Measurements from ENCODE around the gene AP2A1.
"Not testable (repeated sequence)": the region's sequence is repeated elsewhere in the genome, so short reads cannot be mapped to it uniquely, and the experiment has no call there.

Gene AP2A1

DNA sequence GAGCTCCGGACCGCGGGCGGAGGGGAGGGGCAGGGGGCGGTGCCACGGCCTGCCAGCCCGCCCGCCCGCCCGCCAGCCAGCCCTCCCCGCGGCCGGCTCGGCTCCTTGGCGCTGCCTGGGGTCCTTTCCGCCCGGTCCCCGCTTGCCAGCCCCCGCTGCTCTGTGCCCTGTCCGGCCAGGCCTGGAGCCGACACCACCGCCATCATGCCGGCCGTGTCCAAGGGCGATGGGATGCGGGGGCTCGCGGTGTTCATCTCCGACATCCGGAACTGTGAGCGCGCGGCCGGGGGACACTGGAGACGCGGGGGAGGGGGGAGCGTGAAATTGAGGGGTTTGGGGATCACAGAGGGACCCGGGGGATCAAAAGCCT is at the start of gene AP2A1:
Gene AP2A1 (plus strand): TSS at position 72 of the 370 bp plus-strand sequence. CDS start 133 bp downstream, at position 205.
- DNase-seq, result no peak

- DNase-seq, result no peak
Observed at GRCh38 chr19:49718511-49718910, 48.3 kb upstream of the AP2A1 start.

GRCh38 chr19:49718991-49719390 is 47.8 kb upstream of the AP2A1 start:
- DNase-seq, result no peak

GRCh38 chr19:49719420-49719819 is 47.4 kb upstream of the AP2A1 start:
- DNase-seq, result not testable (repeated sequence)

- no peak for DNase-seq
Observed at GRCh38 chr19:49727217-49728030, 39.4 kb upstream of the AP2A1 start.

- DNase-seq, result no peak
Observed at GRCh38 chr19:49730166-49730565, 36.6 kb upstream of the AP2A1 start.

GRCh38 chr19:49738268-49738667 is 28.5 kb upstream of the AP2A1 start:
- no peak for DNase-seq

DNA sequence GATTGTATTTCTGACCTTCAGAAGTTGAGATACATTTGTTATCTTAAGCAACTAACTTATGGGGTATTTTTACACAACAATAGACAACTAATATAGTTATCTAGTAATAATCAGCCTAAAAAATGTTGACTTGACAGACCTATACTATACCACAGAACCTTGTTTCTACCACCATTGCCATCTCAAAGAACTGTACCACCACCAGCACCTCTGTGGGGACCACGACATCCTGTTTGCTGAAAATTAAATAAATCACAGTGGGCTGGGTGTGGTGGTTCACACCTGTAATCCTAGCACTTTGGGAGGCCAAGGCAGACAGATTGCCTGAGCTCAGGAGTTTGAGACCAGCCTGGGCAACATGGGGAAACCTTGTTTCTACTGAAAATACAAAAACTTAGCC is 27.7 kb upstream of the AP2A1 start:
- no peak for DNase-seq

DNA sequence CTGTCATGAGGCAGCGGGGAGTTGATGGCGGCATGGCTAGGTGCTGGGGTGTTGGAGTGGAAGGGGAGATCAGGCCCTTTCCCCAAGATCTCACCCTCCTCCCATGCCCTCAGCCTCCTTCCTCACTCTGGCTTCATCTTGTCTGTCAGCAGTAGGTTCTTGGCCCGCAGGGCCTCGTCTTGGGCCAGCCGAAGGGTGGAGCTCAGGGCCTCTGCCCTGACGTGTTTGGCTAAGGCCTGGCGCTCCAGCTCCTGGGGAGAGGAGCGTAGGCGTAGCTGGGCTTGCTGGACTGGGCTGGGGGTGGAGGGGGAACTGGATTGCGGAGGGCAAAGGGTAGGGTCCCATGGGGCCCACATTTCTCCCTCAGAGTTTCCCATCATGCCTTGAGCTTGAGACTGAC is 26.9 kb upstream of the AP2A1 start:
- DNase-seq, result no peak

GRCh38 chr19:49741210-49741844 is 25.5 kb upstream of the AP2A1 start:
- no peak for DNase-seq

GRCh38 chr19:49744946-49745381 is 21.8 kb upstream of the AP2A1 start:
- DNase-seq, result no peak

DNA sequence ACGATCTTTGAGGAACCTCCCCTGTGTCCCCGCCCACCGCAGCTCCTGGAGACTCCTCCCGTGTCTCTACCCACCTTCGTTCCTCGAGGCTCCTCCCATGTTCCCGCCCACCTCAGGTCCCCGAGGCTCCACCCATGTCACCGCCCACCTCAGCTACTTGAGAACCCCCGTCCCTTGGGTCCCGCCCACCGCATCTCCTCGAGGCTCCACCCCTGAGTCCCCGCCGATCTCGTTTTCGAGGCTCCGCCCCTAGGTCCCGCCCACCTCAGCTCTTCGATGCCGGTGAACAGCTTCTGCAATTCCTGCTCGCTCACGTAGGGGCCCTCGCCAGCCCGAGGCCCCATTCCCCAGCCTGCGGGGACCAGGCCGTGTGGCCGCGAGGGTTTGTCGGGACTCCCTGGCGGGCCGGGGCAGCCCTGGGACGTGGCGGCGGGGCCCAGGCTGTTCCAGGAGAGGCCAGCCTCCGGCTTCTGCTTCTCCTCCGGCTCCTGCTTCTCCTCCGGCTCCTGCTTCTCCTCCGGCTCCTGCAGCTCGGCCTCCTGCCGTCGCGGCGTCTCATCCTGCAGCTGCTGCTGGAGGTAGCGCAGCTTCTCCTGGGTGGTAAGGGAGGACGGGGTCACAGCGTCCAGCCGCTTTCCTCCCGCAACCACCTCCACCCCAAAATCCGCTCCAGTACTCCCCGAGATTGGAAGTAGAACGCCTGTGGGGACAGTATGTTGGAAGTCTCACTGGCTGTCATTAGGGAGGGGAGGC is 20.4 kb upstream of the AP2A1 start:
- DNase-seq, result peak; percentile 73

- no peak for DNase-seq
Observed at GRCh38 chr19:49749055-49749716, 17.6 kb upstream of the AP2A1 start.

GRCh38 chr19:49749771-49750170 is 17.0 kb upstream of the AP2A1 start:
- DNase-seq, result no peak

- DNase-seq, result no peak
Observed at GRCh38 chr19:49752701-49753100, 14.1 kb upstream of the AP2A1 start.

- no peak for DNase-seq
Observed at GRCh38 chr19:49755956-49756355, 10.8 kb upstream of the AP2A1 start.

DNA sequence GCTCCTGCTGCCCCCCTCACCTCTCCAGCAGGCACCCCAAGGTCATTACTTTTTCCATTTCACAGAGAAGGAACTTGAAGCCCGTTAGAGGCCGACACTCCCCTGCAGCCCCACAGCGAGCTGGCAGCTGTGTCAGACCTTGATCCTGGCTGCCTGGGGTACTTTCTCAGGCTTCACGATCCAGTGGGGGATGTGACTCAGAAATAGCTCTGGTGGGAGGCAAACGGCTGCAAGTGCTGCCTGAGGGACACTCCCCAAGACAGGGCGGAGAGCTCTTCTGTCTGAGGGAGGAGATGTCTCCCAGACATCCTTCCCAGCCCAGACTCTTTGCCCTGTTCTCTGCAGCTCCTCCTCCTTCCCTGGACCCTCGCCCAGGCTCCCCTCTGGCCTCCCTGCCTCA is 8.5 kb upstream of the AP2A1 start:
- DNase-seq, result no peak

DNA sequence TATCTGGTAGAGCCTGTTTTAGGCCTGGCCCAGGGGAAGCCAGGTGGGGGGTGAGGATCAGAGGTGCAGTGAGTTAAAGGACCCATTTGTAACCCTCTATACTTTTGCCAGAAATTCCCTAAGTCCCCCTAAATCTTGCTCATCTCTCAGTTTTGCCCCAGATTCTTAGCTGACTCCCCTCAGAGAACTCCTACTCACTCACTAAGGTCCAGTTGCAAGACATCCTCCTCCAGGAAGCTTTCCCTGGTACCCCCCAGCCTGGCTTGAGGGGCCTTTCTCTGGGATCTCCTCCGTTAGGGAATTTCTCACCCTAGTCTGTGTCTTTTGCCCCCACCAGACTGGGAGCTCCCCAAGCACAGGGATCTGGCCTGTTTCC is 5.6 kb upstream of the AP2A1 start:
- DNase-seq, result no peak

- no peak for DNase-seq
Observed at GRCh38 chr19:49761625-49762311, 5.0 kb upstream of the AP2A1 start.

DNA sequence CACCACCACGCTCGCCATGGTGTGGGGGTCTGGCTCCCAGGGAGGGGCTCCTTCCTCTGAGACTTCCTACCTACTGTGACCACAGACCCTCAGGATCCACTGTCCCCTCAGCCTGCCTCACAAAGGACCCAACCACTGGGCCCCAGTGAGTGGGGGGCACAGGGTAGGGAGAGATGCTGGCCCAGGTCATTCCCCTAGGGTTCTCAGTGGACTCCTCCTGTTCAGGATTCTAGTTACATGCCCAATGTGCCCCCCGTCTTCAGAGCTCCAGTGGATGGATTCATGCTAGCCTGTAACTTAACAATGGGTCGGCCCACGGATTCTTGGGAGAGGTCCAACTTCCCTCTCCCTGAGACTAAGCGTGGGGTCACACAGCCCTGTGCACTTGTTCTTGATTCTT is 3.6 kb upstream of the AP2A1 start, which contains the start of gene TSKS:
Gene TSKS (minus strand): TSS at position 77 of the 400 bp plus-strand sequence. CDS start 59 bp downstream, at position 18.
- no peak for DNase-seq

DNA sequence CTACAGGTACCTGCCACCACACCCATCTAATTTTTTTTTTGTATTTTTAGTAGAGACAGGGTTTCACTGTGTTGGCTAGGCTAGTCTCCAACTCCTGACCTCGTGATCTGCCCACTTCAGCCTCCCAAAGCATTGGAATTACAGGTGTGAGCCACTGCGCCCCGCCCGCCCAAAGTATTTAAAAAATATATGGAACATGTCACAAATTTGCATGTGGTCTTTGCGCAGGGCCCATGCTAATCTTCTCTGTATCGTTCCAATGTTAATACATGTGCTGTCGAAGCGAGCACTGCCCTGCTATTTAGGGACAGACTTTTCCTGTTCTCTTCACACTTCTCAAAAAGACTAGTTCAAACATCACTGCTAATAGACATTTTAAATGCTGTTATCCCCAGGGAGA is 2.5 kb upstream of the AP2A1 start:
- DNase-seq, result no peak
